Sigmoid colon (tissue), 7 donors: ENCODE data around the gene TRIM39. TPM values are rescaled to one million over a fixed set of nuclear protein-coding genes. Genes with fewer than 3 reads are reported as not detected.

ENCODE experiments used
- DNase-seq: peaks from one replicate; pipeline ENCODE4 v3.0.0-alpha.2; 2019
- H3K27ac ChIP-seq, 4 donors: fragments of 200-600 bp; sonication (generic); one replicate each; pipeline ENCODE4 v1.5.1; 2016 to 2019; ENCODE audit warnings: mild to moderate bottlenecking in 1 of 4
- H3K27me3 ChIP-seq, 3 donors: fragments of 200-600 bp; sonication (generic); one replicate each; pipeline ENCODE4 v1.5.1; 2019; ENCODE audit warnings: mild to moderate bottlenecking in 1 of 3
- H3K36me3 ChIP-seq, 4 donors: fragments of 200-600 bp; sonication (generic); one replicate each; pipeline ENCODE4 v1.5.1; 2016 to 2019
- H3K4me1 ChIP-seq, 4 donors: fragments of 200-600 bp; sonication (generic); one replicate each; pipeline ENCODE4 v1.5.1; 2017 to 2019
- H3K4me3 ChIP-seq, 4 donors: fragments of 200-600 bp; sonication (generic); one replicate each; pipeline ENCODE4 v1.5.1; 2017 to 2019; ENCODE audit warnings: mild to moderate bottlenecking in 2 of 4, moderate library complexity in 1 of 4
- H3K9me3 ChIP-seq, 4 donors: fragments of 200-600 bp in 3 of 4; sonication (generic) in 3 of 4; one replicate each; pipeline versions ENCODE4 v1.5.1 to v1.6.1; 2013 to 2019
- EP300 ChIP-seq, 4 donors: sonication (generic); formaldehyde crosslinking; IDR thresholded peaks; one replicate each; pipeline ENCODE4 v1.6.1; 2017; ENCODE audit warnings: antibody characterized with exemption in 4 of 4
- POLR2A ChIP-seq, 2 donors: fragments of 450-650 bp; IDR thresholded peaks; one replicate each; pipeline ENCODE4 v1.6.1; 2016; ENCODE audit warnings: antibody characterized with exemption in 2 of 2, mild to moderate bottlenecking in 2 of 2, moderate library complexity in 2 of 2
- POLR2AphosphoS5 ChIP-seq, 4 donors: sonication (generic); formaldehyde crosslinking; IDR thresholded peaks; one replicate each; pipeline ENCODE4 v1.6.1; 2017; ENCODE audit warnings: antibody characterized with exemption in 4 of 4
- WGBS, 2 donors: extraction: QIAGEN DNeasy Blood & Tissue Kit; methylation state at CpG; one replicate each; pipeline ENCODE4 v1.1.7; 2013; 5-methylcytosine and 5-hydroxymethylcytosine counted together
- intact Hi-C: fragments of 100-400 bp; cut with DNase I; formaldehyde crosslinking; loops from one replicate; pipeline ENCODE4 v1.15.1; 2023
- polyA plus RNA-seq, 3 donors: library from polyadenylated mRNA; stranded (reverse); fragments of 200-250 nt; gene quantifications; one replicate each; pipeline ENCODE4 v1.2.3, GENCODE V29; 2013
- total RNA-seq, 4 donors: library from RNA; depleted of rRNA; stranded (reverse); fragments of >200 nt; gene quantifications; one replicate each; pipeline ENCODE4 v1.1.0, GENCODE V29; 2016
- TF ChIP-seq, protein P1 (sequence below), 4 experiments: fragments of 450-650 bp in 3 of 4; fragments of 200-600 bp in 1 of 4; IDR thresholded peaks; one replicate each; pipeline ENCODE4 v1.5.1; 2016 to 2019; ENCODE audit warnings: antibody characterized with exemption in 4 of 4, mild to moderate bottlenecking in 3 of 4, moderate library complexity in 2 of 4
- donor health status: healthy with polysubstance abuse.
- donor health status: Bipolar disorder and iron deficiency.
- donor health status: healthy.

The TRIM39 gene
- total and polyA plus RNA-seq, 7 donors: 5.1 to 23.2 (median 11.9) TPM

DNA sequence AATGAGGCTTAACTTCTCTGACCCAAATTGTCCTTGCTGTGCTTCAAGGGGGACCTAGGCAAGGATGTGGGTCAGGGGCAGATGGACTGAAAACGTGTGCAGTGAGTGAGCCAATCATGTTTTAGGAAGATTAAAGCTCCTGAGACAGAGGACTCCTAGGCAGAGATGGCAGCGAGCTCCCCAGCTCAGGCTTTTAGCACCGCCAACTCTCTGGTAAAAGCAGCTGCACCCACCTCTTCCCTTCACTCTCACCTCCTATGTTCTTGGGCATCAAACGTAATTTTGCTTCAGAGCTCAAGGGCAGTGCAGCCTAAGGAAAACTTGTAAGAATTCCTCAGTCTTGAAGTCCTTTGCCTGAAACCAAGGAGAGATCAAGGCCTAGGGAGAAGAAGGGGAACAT is 28.6 kb downstream of the TRIM39 start:
- Histone ChIP-seq H3K27ac (no peak overlapping the region), H3K27me3 (peaks cover 0 to 17% (median 0%) of the 10 kb centered on the region in 3 donors), H3K9me3 (no peaks in the 10 kb centered on the region), H3K36me3 (no peaks in the 10 kb centered on the region), H3K4me3 (no peak overlapping the region), H3K4me1 (peaks cover 0 to 19% (median 7%) of the 10 kb centered on the region in 4 donors)
- 77% methylated on average over 4 of the region's 4 CpGs for WGBS, 2 donors
- DNase-seq: no peak
- TF ChIP-seq POLR2A (IDR thresholded peaks at IDR 0.05) (no peak), POLR2AphosphoS5 (IDR thresholded peaks at IDR 0.05) (no peak), EP300 (IDR thresholded peaks at IDR 0.05) (no peak)
- TF ChIP-seq, protein P1, sequence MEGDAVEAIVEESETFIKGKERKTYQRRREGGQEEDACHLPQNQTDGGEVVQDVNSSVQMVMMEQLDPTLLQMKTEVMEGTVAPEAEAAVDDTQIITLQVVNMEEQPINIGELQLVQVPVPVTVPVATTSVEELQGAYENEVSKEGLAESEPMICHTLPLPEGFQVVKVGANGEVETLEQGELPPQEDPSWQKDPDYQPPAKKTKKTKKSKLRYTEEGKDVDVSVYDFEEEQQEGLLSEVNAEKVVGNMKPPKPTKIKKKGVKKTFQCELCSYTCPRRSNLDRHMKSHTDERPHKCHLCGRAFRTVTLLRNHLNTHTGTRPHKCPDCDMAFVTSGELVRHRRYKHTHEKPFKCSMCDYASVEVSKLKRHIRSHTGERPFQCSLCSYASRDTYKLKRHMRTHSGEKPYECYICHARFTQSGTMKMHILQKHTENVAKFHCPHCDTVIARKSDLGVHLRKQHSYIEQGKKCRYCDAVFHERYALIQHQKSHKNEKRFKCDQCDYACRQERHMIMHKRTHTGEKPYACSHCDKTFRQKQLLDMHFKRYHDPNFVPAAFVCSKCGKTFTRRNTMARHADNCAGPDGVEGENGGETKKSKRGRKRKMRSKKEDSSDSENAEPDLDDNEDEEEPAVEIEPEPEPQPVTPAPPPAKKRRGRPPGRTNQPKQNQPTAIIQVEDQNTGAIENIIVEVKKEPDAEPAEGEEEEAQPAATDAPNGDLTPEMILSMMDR (IDR thresholded peaks at IDR 0.05): no peak
- intact Hi-C loops: no loop called here

DNA sequence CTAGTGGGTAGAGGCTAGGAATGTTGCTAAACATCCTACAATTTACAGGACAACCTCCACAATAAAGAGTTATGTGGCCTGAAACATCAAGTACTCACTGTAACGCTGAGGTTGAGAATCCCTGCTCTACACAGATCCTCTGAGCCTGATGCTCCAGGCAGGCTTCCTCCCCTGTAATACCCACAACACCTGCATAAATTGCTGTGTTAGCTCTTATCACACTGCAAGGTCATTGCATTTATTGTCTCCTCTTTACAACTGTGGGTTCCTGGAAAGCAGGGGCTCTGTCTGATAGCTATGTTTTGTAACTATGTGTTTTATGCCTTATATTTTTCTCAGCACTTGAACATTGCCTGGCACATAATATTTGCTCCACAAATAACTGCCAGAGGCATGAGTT is 29.8 kb downstream of the TRIM39 start:
- 26 to 64% methylated on average over 1 of the region's 1 CpG for WGBS, 2 donors
- DNase-seq: no peak
- H3K27ac ChIP-seq: peak overlapping the region in 3 of 4 donors; percentile 78 to 88 (median 80)
- no peaks in the 10 kb centered on the region for H3K9me3 ChIP-seq
- H3K27me3 ChIP-seq: peaks cover 0 to 17% (median 0%) of the 10 kb centered on the region in 3 donors
- no peaks in the 10 kb centered on the region for H3K36me3 ChIP-seq
- peaks cover 0 to 19% (median 7%) of the 10 kb centered on the region in 4 donors for H3K4me1 ChIP-seq
- TF ChIP-seq EP300 (IDR thresholded peaks at IDR 0.05) (no peak), POLR2A (IDR thresholded peaks at IDR 0.05) (no peak), POLR2AphosphoS5 (IDR thresholded peaks at IDR 0.05) (no peak)
- TF ChIP-seq, protein P1 (IDR thresholded peaks at IDR 0.05): no peak
- H3K4me3 ChIP-seq: peak overlapping the region in 1 of 4 donors; percentile 58
- intact Hi-C loops: no loop called here

DNA sequence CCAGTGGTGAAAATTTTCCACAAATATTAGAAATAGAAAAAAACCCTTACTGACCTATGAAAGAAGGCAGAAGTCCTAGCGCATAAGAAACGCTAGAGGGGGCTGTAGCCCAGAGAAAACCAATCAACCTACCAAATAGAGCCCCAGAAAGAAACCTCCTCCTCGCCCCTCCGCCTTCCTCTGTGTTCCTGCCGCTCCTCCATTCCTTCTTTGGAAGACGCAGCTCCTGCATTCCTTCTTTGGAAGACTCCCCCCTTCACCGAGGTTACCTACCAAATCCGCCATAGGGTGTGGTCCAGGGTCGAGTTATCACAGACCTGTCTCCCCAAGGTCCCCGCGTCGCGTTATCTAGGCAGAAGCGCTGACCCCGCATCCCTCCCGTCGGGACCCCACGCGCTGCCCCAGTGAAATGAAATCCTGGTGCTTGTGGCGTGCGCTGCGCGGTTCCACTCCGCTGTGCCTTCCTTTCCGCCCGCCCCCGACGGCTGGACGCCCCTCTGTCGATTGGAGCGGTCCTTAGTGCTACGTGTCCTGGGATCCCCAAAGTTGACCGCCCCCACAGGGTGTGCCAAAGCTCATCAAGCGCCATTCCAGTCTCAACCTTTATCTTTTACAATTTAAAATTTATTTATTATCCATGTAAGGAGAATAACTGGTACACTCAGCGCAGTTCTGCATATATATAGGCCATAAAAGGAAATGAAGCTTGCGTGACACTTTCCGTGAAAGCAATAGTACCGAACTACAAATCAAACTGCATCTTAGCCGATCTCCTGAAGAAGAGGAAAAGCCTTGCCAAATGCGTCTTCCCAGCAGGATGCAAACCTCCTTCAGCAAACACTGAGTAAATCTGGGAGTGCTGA is 31.2 kb downstream of the TRIM39 start:
- Histone ChIP-seq H3K9me3 (peaks cover 0 to 3% (median 0%) of the 10 kb centered on the region in 4 donors), H3K27ac (peak overlapping the region; percentile 77 to 88 (median 79)), H3K4me1 (peaks cover 0 to 19% (median 7%) of the 10 kb centered on the region in 4 donors), H3K4me3 (peak overlapping the region; percentile 44 to 58 (median 50)), H3K27me3 (peaks cover 0 to 17% (median 0%) of the 10 kb centered on the region in 3 donors), H3K36me3 (no peaks in the 10 kb centered on the region)
- WGBS, 2 donors: 3 to 10% methylated on average over 40 of the region's 40 CpGs
- intact Hi-C loops: loop anchor here (1.0 kb wide), 2 partner anchors 39 to 95 kb away; no protein-coding TSS in a partner anchor
- peak; percentile 89 for DNase-seq
- TF ChIP-seq, protein P1 (IDR thresholded peaks at IDR 0.05): peak; percentile 55 to 81 (median 62)
- TF ChIP-seq POLR2AphosphoS5 (IDR thresholded peaks at IDR 0.05) (peak in 3 of 4 donors; percentile 26 to 33 (median 27)), EP300 (IDR thresholded peaks at IDR 0.05) (no peak)

DNA sequence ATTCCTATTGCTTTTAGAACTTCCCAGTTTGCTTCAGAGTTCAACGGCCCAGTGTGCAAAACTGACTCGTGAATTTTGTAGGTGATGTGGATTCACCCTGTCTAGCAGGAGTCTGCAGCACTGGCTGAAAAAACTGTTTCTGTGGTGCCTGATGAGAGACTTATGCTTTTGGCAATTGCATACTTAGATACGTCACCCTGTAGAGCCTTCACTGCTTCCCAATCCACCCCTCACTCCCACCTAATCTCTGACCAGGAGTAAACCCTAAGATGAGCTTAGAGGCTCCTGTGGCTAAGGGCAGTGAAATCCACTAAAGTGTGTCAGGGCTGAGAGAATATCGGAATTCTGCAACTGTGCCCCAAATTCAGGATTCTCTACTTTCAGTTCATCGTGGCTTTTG is 32.5 kb downstream of the TRIM39 start:
- 35 to 54% methylated on average over 5 of the region's 5 CpGs for WGBS, 2 donors
- intact Hi-C loops: no loop called here
- H3K4me3 ChIP-seq: no peak overlapping the region
- peaks cover 0 to 19% (median 7%) of the 10 kb centered on the region in 4 donors for H3K4me1 ChIP-seq
- TF ChIP-seq, protein P1 (IDR thresholded peaks at IDR 0.05): no peak
- no peak for TF ChIP-seq POLR2AphosphoS5 (IDR thresholded peaks at IDR 0.05)
- TF ChIP-seq POLR2A (IDR thresholded peaks at IDR 0.05): no peak
- no peak for TF ChIP-seq EP300 (IDR thresholded peaks at IDR 0.05)
- H3K36me3 ChIP-seq: no peaks in the 10 kb centered on the region
- peaks cover 0 to 3% (median 0%) of the 10 kb centered on the region in 4 donors for H3K9me3 ChIP-seq
- no peak for DNase-seq
- H3K27me3 ChIP-seq: peaks cover 0 to 17% (median 0%) of the 10 kb centered on the region in 3 donors
- H3K27ac ChIP-seq: no peak overlapping the region
